Testis (tissue), 3 donors: Measurements from ENCODE around the gene HMGN1. TPM values are rescaled to one million over a fixed set of nuclear protein-coding genes. Genes with fewer than 3 reads are reported as not detected.
A peak's percentile ranks its signal among the peaks of the same experiment; 100 is the strongest.

Experiments used
- DNase-seq: peaks from one replicate; pipeline ENCODE4 v3.0.0-alpha.2; 2019
- H3K27ac ChIP-seq, 2 donors: fragments of 200-600 bp; sonication (generic); one replicate each; pipeline ENCODE4 v1.5.1; 2019
- H3K27me3 ChIP-seq: fragments of 200-600 bp; sonication (generic); one replicate; pipeline ENCODE4 v1.5.1; 2019
- H3K36me3 ChIP-seq: fragments of 200-600 bp; sonication (generic); one replicate; pipeline ENCODE4 v1.5.1; 2017; ENCODE audit warnings: low read depth; ENCODE audit errors: missing control alignments
- H3K4me1 ChIP-seq: fragments of 200-600 bp; sonication (generic); one replicate; pipeline ENCODE4 v1.5.1; 2019
- H3K4me3 ChIP-seq, 2 donors: fragments of 200-600 bp; sonication (generic); one replicate each; pipeline ENCODE4 v1.5.1; 2017 to 2019
- H3K9me3 ChIP-seq: fragments of 200-600 bp; sonication (generic); one replicate; pipeline ENCODE4 v1.5.1; 2017
- CTCF ChIP-seq, 3 experiments: fragments of 450-650 bp in 2 of 3; fragments of 200-600 bp in 1 of 3; sonication (generic) in 1 of 3; IDR thresholded peaks; one replicate each; pipeline ENCODE4 v1.5.1; 2016 to 2019; ENCODE audit warnings: antibody characterized with exemption in 3 of 3, mild to moderate bottlenecking in 2 of 3, moderate library complexity in 1 of 3
- POLR2A ChIP-seq: fragments of 450-650 bp; IDR thresholded peaks from one replicate; pipeline ENCODE4 v1.6.1; 2017; ENCODE audit warnings: antibody characterized with exemption, mild to moderate bottlenecking, moderate library complexity
- WGBS, 2 donors: methylation state at CpG; one replicate each; pipeline ENCODE4 v1.1.5; 2018; 5-methylcytosine and 5-hydroxymethylcytosine counted together
- intact Hi-C: fragments of 100-400 bp; cut with DNase I; formaldehyde crosslinking; loops from one replicate; pipeline ENCODE4 v1.15.1; 2023; ENCODE audit warnings: low total_unique reads
- polyA plus RNA-seq: library from polyadenylated mRNA; stranded (reverse); fragments of 350-450 nt; fragmentation: Illumina TruSeq; extraction: RNeasy Lipid Tissue Mini Kit (QIAGEN cat#74804); gene quantifications from one replicate; pipeline ENCODE4 v1.2.3, GENCODE V29; 2014; ENCODE audit warnings: low read depth, low replicate concordance; ENCODE audit not compliant: insufficient read depth
- total RNA-seq, 2 donors: library from RNA; depleted of rRNA; stranded (reverse); fragments of >200 nt; gene quantifications; one replicate each; pipeline ENCODE4 v1.2.3, GENCODE V29; 2016

Gene HMGN1
- total and polyA plus RNA-seq, 3 donors from 2014 or later: 162 to 203 (median 177) TPM

GRCh38 chr21:39317134-39318090 lies 31.5 kb downstream of the HMGN1 start:
- Histone ChIP-seq H3K36me3 (no peaks in the 10 kb centered on the region), H3K4me3 (no peak overlapping the region), H3K4me1 (peaks cover 14% of the 10 kb centered on the region), H3K27ac (no peak overlapping the region), H3K9me3 (no peaks in the 10 kb centered on the region), H3K27me3 (no peaks in the 10 kb centered on the region)
- DNase-seq: no peak
- no peak for TF ChIP-seq POLR2A
- no peak for TF ChIP-seq CTCF (IDR thresholded peaks at IDR 0.05)
- intact Hi-C loops: no loop called here
- 65 to 82% methylated on average over 11 of the region's 11 CpGs for WGBS, 2 donors

GRCh38 chr21:39316729-39317128 lies 32.2 kb downstream of the HMGN1 start:
- Histone ChIP-seq H3K4me3 (no peak overlapping the region), H3K27me3 (no peaks in the 10 kb centered on the region), H3K36me3 (no peaks in the 10 kb centered on the region), H3K27ac (no peak overlapping the region), H3K4me1 (peaks cover 17% of the 10 kb centered on the region), H3K9me3 (no peaks in the 10 kb centered on the region)
- intact Hi-C loops: no loop called here
- DNase-seq: no peak
- TF ChIP-seq CTCF (IDR thresholded peaks at IDR 0.05) (no peak), POLR2A (no peak)
- 91 to 94% methylated on average over 6 of the region's 6 CpGs for WGBS, 2 donors

- peaks cover 20% of the 10 kb centered on the region for H3K4me1 ChIP-seq
- H3K4me3 ChIP-seq: peak overlapping the region in 1 of 2 donors; percentile 94
- H3K36me3 ChIP-seq: no peaks in the 10 kb centered on the region
- no peaks in the 10 kb centered on the region for H3K9me3 ChIP-seq
- TF ChIP-seq CTCF (IDR thresholded peaks at IDR 0.05): no peak
- no peak for TF ChIP-seq POLR2A
- no peak for DNase-seq
- intact Hi-C loops: no loop called here
- H3K27me3 ChIP-seq: no peaks in the 10 kb centered on the region
- 69 to 76% methylated on average over 9 of the region's 9 CpGs for WGBS, 2 donors
- H3K27ac ChIP-seq: no peak overlapping the region
Observed at GRCh38 chr21:39315603-39316445, 33.1 kb downstream of the HMGN1 start.

GRCh38 chr21:39314143-39315027 lies 34.5 kb downstream of the HMGN1 start:
- no peaks in the 10 kb centered on the region for H3K27me3 ChIP-seq
- WGBS, 2 donors: 1 to 2% methylated on average over 29 to 43 of the region's 43 CpGs
- TF ChIP-seq CTCF (IDR thresholded peaks at IDR 0.05): no peak
- H3K4me1 ChIP-seq: peaks cover 20% of the 10 kb centered on the region
- H3K4me3 ChIP-seq: peak overlapping the region; percentile 85 to 94
- H3K9me3 ChIP-seq: no peaks in the 10 kb centered on the region
- H3K36me3 ChIP-seq: no peaks in the 10 kb centered on the region
- DNase-seq: peak; percentile 72
- intact Hi-C loops: no loop called here
- H3K27ac ChIP-seq: peak overlapping the region; percentile 96 to 97
